Limb (tissue), 2 donors: ENCODE data around the gene MYZAP.

Experiments
- DNase-seq, 2 donors: peaks; one replicate each; pipeline ENCODE4 v3.0.0-alpha.2; 2016; ENCODE audit errors: extremely low spot score in 2 of 2

Gene MYZAP

GRCh38 chr15:57625703-57626448 lies 34.2 kb downstream of the MYZAP start:
- no peak for DNase-seq

- DNase-seq = no peak
Observed at GRCh38 chr15:57626713-57627440, 35.2 kb downstream of the MYZAP start.

- no peak for DNase-seq
Observed at GRCh38 chr15:57631386-57632110, 39.8 kb downstream of the MYZAP start.

GRCh38 chr15:57634290-57634689 lies 42.6 kb downstream of the MYZAP start:
- DNase-seq = no peak

- no peak for DNase-seq
Observed at GRCh38 chr15:57635300-57635909, 43.7 kb downstream of the MYZAP start.

- DNase-seq = no peak
Observed at GRCh38 chr15:57637846-57638245, 46.1 kb downstream of the MYZAP start.

GRCh38 chr15:57639306-57639705 lies 47.6 kb downstream of the MYZAP start:
- DNase-seq = no peak

- DNase-seq = peak in 1 of 2 donors; percentile 32
Observed at GRCh38 chr15:57640930-57641682, 49.4 kb downstream of the MYZAP start.

GRCh38 chr15:57643826-57644225 lies 52.1 kb downstream of the MYZAP start:
- no peak for DNase-seq

- no peak for DNase-seq
Observed at GRCh38 chr15:57646087-57646486, 54.4 kb downstream of the MYZAP start.

- DNase-seq = no peak
Observed at GRCh38 chr15:57647071-57647790, 55.5 kb downstream of the MYZAP start.

- no peak for DNase-seq
Observed at GRCh38 chr15:57647791-57648130, 56.1 kb downstream of the MYZAP start.

GRCh38 chr15:57649138-57649537 lies 57.4 kb downstream of the MYZAP start:
- DNase-seq = no peak

- no peak for DNase-seq
Observed at GRCh38 chr15:57651445-57651844, 59.7 kb downstream of the MYZAP start.

GRCh38 chr15:57652481-57652880 lies 60.8 kb downstream of the MYZAP start:
- no peak for DNase-seq

- DNase-seq = peak in 1 of 2 donors; percentile 72
Observed at GRCh38 chr15:57654153-57654852, 62.6 kb downstream of the MYZAP start.

- no peak for DNase-seq
Observed at GRCh38 chr15:57655053-57655452, 63.3 kb downstream of the MYZAP start.

- no peak for DNase-seq
Observed at GRCh38 chr15:57655809-57656208, 64.1 kb downstream of the MYZAP start.

GRCh38 chr15:57656434-57656833 lies 64.7 kb downstream of the MYZAP start:
- no peak for DNase-seq

- no peak for DNase-seq
Observed at GRCh38 chr15:57657619-57658018, 65.9 kb downstream of the MYZAP start.
